ENCODE data around the gene SPHK1.

The SPHK1 gene

GRCh38 chr17:76381633-76382350 is 2.6 kb upstream of the SPHK1 start:
- H4K12ac ChIP-seq (ENCODE audit: low read depth, low read length), result no peak overlapping the region
- H3K27ac ChIP-seq (ENCODE audit: low read depth, low read length), result peak overlapping the region; percentile 97
- H3K9ac ChIP-seq (ENCODE audit: low read length), result no peak overlapping the region
- peak overlapping the region; percentile 61 for H2BK120ac ChIP-seq (ENCODE audit: insufficient read depth, low read length, poor library complexity)
- H3K27me3 ChIP-seq (ENCODE audit: insufficient read depth, low read length), result no peaks in the 10 kb centered on the region
- peaks cover 41% of the 10 kb centered on the region for H3K79me1 ChIP-seq (ENCODE audit: low read length)
- peak overlapping the region; percentile 93 for H3K4me2 ChIP-seq (ENCODE audit: low read length)
- peaks cover 3 to 4% of the 10 kb centered on the region in 2 experiments for H3K36me3 ChIP-seq (ENCODE audit: control insufficient read depth in 1 of 2, insufficient read depth in 2 of 2, low read length in 2 of 2)
- H4K91ac ChIP-seq (ENCODE audit: low read depth, low read length), result peak overlapping the region; percentile 45
- H3K79me2 ChIP-seq (ENCODE audit: control insufficient read depth, insufficient read depth, low read length, poor library complexity), result peaks cover 20% of the 10 kb centered on the region
- peaks cover 26 to 33% of the 10 kb centered on the region in 2 experiments for H3K4me1 ChIP-seq (ENCODE audit: control insufficient read depth in 1 of 2, insufficient read depth in 2 of 2, low read length in 2 of 2)
- no peak overlapping the region for H3K4ac ChIP-seq (ENCODE audit: low read depth, low read length)
- H3K23ac ChIP-seq (ENCODE audit: low read length), result no peak overlapping the region
- H3K14ac ChIP-seq (ENCODE audit: low read length), result peak overlapping the region; percentile 30
- H3K4me3 ChIP-seq (ENCODE audit: low read depth, low read length), result no peak overlapping the region
- WGBS (ENCODE audit: extremely low coverage, insufficient coverage, insufficient read length), result no CpG with 5 or more reads among the region's 19 CpGs
- H2AK5ac ChIP-seq (ENCODE audit: low read length), result no peak overlapping the region
- H2AFZ ChIP-seq (ENCODE audit: insufficient read depth, low read length, poor library complexity), result peak overlapping the region; percentile 3
- peak overlapping the region; percentile 30 for H3K18ac ChIP-seq (ENCODE audit: low read length)
- peak overlapping the region; percentile 41 for H2BK5ac ChIP-seq (ENCODE audit: low read depth, low read length, poor library complexity)
- no peak for DNase-seq
- H2BK12ac ChIP-seq (ENCODE audit: low read length), result peak overlapping the region; percentile 21
- peak overlapping the region; percentile 62 for H4K8ac ChIP-seq (ENCODE audit: low read depth, low read length)
- no peaks in the 10 kb centered on the region for H3K9me3 ChIP-seq (ENCODE audit: insufficient read depth, low read depth, low read length)

DNA sequence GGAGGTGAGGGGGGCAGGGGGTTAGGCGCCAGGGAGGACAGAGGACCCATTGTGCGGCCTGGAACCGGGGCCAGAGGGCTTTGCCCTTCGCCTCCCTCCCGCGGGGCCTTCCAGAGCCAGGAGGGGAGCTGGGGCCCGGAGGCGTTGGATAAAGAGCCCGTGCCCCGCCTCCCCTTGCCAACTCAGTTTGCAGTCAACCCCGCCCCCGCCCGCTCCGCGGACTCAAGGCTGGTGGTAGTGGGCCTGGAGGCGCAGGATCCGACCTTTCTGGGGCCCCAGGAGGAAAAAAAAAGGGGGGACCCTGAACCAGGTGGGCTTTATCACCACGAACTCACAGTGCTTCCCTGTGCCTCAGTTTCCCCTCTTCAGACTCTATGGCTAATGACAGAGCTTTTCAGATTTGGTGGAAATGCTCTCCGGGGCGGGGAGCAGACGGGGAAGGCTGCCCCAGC is 2.0 kb upstream of the SPHK1 start:
- Histone ChIP-seq H2BK12ac (ENCODE audit: low read length) (peak overlapping the region; percentile 78), H3K18ac (ENCODE audit: low read length) (peak overlapping the region; percentile 94), H2BK5ac (ENCODE audit: low read depth, low read length, poor library complexity) (peak overlapping the region; percentile 70), H4K91ac (ENCODE audit: low read depth, low read length) (peak overlapping the region; percentile 93), H3K27ac (ENCODE audit: low read depth, low read length) (peak overlapping the region; percentile 97), H3K4me1 (ENCODE audit: control insufficient read depth in 1 of 2, insufficient read depth in 2 of 2, low read length in 2 of 2) (peaks cover 26 to 33% of the 10 kb centered on the region in 2 experiments), H3K27me3 (ENCODE audit: insufficient read depth, low read length) (no peaks in the 10 kb centered on the region), H3K79me1 (ENCODE audit: low read length) (peaks cover 41% of the 10 kb centered on the region), H3K4me3 (ENCODE audit: low read depth, low read length) (peak overlapping the region; percentile 76), H3K9ac (ENCODE audit: low read length) (peak overlapping the region; percentile 80), H3K14ac (ENCODE audit: low read length) (peak overlapping the region; percentile 83), H3K4ac (ENCODE audit: low read depth, low read length) (peak overlapping the region; percentile 19), H3K9me3 (ENCODE audit: insufficient read depth, low read depth, low read length) (no peaks in the 10 kb centered on the region), H3K23ac (ENCODE audit: low read length) (no peak overlapping the region), H2AFZ (ENCODE audit: insufficient read depth, low read length, poor library complexity) (peak overlapping the region; percentile 69), H4K8ac (ENCODE audit: low read depth, low read length) (peak overlapping the region; percentile 62), H4K12ac (ENCODE audit: low read depth, low read length) (peak overlapping the region; percentile 68), H3K4me2 (ENCODE audit: low read length) (peak overlapping the region; percentile 93), H3K36me3 (ENCODE audit: control insufficient read depth in 1 of 2, insufficient read depth in 2 of 2, low read length in 2 of 2) (peaks cover 9 to 10% of the 10 kb centered on the region in 2 experiments), H2AK5ac (ENCODE audit: low read length) (peak overlapping the region; percentile 60), H2BK120ac (ENCODE audit: insufficient read depth, low read length, poor library complexity) (peak overlapping the region; percentile 94), H3K79me2 (ENCODE audit: control insufficient read depth, insufficient read depth, low read length, poor library complexity) (peaks cover 20% of the 10 kb centered on the region)
- WGBS (ENCODE audit: extremely low coverage, insufficient coverage, insufficient read length), result no CpG with 5 or more reads among the region's 21 CpGs
- DNase-seq, result peak; percentile 80 to 84

DNA sequence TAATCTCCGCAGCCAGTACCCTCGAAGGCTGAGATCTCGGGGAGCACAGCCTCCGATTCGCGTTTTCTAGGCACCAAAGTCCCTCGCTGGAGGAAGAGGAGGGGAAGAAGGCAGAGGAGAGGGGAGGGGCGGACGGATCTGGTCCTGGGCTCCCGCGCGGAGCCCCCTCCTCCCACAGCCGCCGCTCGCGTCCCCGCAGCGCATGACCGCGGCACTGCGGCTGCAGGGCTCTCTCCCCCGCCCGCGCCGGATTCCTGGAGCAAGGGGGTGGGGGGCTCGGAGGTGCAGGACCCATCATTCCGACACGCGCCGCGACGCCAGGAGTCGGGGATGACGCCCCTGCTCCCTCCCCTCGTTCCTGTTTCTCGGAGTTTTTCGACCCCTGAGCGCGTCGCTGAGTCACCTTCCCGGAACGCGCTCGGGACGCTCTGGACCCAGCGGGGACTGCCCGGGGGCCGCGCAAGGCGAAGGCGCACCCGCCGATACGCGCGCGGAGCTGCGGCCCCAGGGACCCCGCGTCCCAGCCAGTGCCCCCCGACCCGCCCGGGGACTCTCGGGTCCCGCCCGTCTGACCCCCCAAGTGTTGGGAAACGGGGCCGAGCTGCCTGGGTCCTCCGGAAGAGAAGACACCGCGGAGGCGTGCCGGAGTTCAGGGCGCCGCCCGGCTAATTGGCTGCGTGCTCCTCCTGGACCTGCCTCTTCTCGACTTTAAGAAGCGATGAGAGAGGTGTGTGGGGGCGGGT is 1.4 kb upstream of the SPHK1 start:
- H3K36me3 ChIP-seq (ENCODE audit: control insufficient read depth in 1 of 2, insufficient read depth in 2 of 2, low read length in 2 of 2), result peaks cover 12% of the 10 kb centered on the region in 2 experiments
- H3K79me2 ChIP-seq (ENCODE audit: control insufficient read depth, insufficient read depth, low read length, poor library complexity), result peaks cover 20% of the 10 kb centered on the region
- H2BK5ac ChIP-seq (ENCODE audit: low read depth, low read length, poor library complexity), result peak overlapping the region; percentile 70
- H3K23ac ChIP-seq (ENCODE audit: low read length), result no peak overlapping the region
- WGBS (ENCODE audit: extremely low coverage, insufficient coverage, insufficient read length), result no CpG with 5 or more reads among the region's 80 CpGs
- H4K12ac ChIP-seq (ENCODE audit: low read depth, low read length), result peak overlapping the region; percentile 68
- H4K8ac ChIP-seq (ENCODE audit: low read depth, low read length), result peak overlapping the region; percentile 62
- H4K91ac ChIP-seq (ENCODE audit: low read depth, low read length), result peak overlapping the region; percentile 93
- H3K9me3 ChIP-seq (ENCODE audit: insufficient read depth, low read depth, low read length), result no peaks in the 10 kb centered on the region
- H3K4ac ChIP-seq (ENCODE audit: low read depth, low read length), result peak overlapping the region; percentile 19
- H2BK120ac ChIP-seq (ENCODE audit: insufficient read depth, low read length, poor library complexity), result peak overlapping the region; percentile 94
- H3K18ac ChIP-seq (ENCODE audit: low read length), result peak overlapping the region; percentile 94
- no peaks in the 10 kb centered on the region for H3K27me3 ChIP-seq (ENCODE audit: insufficient read depth, low read length)
- H2AFZ ChIP-seq (ENCODE audit: insufficient read depth, low read length, poor library complexity), result peak overlapping the region; percentile 69
- peak; percentile 71 to 83 for DNase-seq
- peak overlapping the region; percentile 76 for H3K4me3 ChIP-seq (ENCODE audit: low read depth, low read length)
- H3K14ac ChIP-seq (ENCODE audit: low read length), result peak overlapping the region; percentile 83
- H3K4me2 ChIP-seq (ENCODE audit: low read length), result peak overlapping the region; percentile 93
- peaks cover 41% of the 10 kb centered on the region for H3K79me1 ChIP-seq (ENCODE audit: low read length)
- peak overlapping the region; percentile 60 for H2AK5ac ChIP-seq (ENCODE audit: low read length)
- peak overlapping the region; percentile 97 for H3K27ac ChIP-seq (ENCODE audit: low read depth, low read length)
- peak overlapping the region; percentile 78 for H2BK12ac ChIP-seq (ENCODE audit: low read length)
- peak overlapping the region; percentile 80 for H3K9ac ChIP-seq (ENCODE audit: low read length)
- H3K4me1 ChIP-seq (ENCODE audit: control insufficient read depth in 1 of 2, insufficient read depth in 2 of 2, low read length in 2 of 2), result peaks cover 26 to 33% of the 10 kb centered on the region in 2 experiments

DNA sequence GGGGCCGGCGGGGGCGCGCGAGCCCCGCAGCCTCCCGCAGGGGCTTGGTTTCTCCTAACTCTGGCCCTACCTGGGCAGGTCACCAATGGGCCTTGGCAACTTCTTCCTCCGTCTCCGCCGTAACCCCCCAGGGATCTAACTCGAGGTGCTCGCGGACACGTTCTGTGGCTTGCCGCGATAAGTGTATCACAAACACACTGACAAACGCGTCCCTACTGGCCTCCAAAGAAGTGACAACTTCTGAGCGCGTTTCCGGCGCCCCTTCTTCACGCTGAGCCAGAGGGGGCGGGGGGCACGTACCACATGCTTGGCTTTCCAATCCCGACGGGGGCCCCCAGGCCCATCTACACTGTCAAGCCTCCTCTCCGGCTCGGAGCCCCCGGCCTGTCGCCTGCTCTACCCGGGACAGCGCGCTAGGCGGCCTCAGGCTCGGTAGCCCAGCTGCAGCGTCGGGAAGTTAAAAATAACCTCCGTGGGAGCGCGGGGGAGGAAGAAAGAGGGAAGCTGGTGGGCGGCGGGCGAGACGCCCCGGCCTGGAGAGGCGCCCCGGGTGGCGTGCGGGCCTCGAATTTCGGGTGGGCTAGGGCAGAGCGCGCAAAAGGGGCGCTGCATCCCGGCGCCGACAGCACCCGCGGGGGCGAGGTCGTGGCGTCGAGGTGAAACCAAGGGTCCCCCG is 725 bp upstream of the SPHK1 start:
- H3K18ac ChIP-seq (ENCODE audit: low read length), result peak overlapping the region; percentile 87
- H3K14ac ChIP-seq (ENCODE audit: low read length), result peak overlapping the region; percentile 78
- H2BK12ac ChIP-seq (ENCODE audit: low read length), result peak overlapping the region; percentile 70
- peak overlapping the region; percentile 76 for H3K4me3 ChIP-seq (ENCODE audit: low read depth, low read length)
- H3K27ac ChIP-seq (ENCODE audit: low read depth, low read length), result peak overlapping the region; percentile 97
- no CpG with 5 or more reads among the region's 65 CpGs for WGBS (ENCODE audit: extremely low coverage, insufficient coverage, insufficient read length)
- H3K79me2 ChIP-seq (ENCODE audit: control insufficient read depth, insufficient read depth, low read length, poor library complexity), result peaks cover 20% of the 10 kb centered on the region
- peaks cover 12 to 13% of the 10 kb centered on the region in 2 experiments for H3K36me3 ChIP-seq (ENCODE audit: control insufficient read depth in 1 of 2, insufficient read depth in 2 of 2, low read length in 2 of 2)
- H2AFZ ChIP-seq (ENCODE audit: insufficient read depth, low read length, poor library complexity), result peak overlapping the region; percentile 61
- H3K4ac ChIP-seq (ENCODE audit: low read depth, low read length), result peak overlapping the region; percentile 54
- no peak overlapping the region for H3K23ac ChIP-seq (ENCODE audit: low read length)
- H3K27me3 ChIP-seq (ENCODE audit: insufficient read depth, low read length), result no peaks in the 10 kb centered on the region
- H3K9me3 ChIP-seq (ENCODE audit: insufficient read depth, low read depth, low read length), result no peaks in the 10 kb centered on the region
- H3K79me1 ChIP-seq (ENCODE audit: low read length), result peaks cover 41% of the 10 kb centered on the region
- peak overlapping the region; percentile 84 for H3K9ac ChIP-seq (ENCODE audit: low read length)
- peak overlapping the region; percentile 77 for H4K8ac ChIP-seq (ENCODE audit: low read depth, low read length)
- H3K4me2 ChIP-seq (ENCODE audit: low read length), result peak overlapping the region; percentile 93
- peak; percentile 53 to 72 for DNase-seq
- H2AK5ac ChIP-seq (ENCODE audit: low read length), result peak overlapping the region; percentile 69
- H4K12ac ChIP-seq (ENCODE audit: low read depth, low read length), result peak overlapping the region; percentile 60
- H2BK120ac ChIP-seq (ENCODE audit: insufficient read depth, low read length, poor library complexity), result peak overlapping the region; percentile 69
- H4K91ac ChIP-seq (ENCODE audit: low read depth, low read length), result peak overlapping the region; percentile 93
- peak overlapping the region; percentile 76 for H2BK5ac ChIP-seq (ENCODE audit: low read depth, low read length, poor library complexity)
- peaks cover 26 to 33% of the 10 kb centered on the region in 2 experiments for H3K4me1 ChIP-seq (ENCODE audit: control insufficient read depth in 1 of 2, insufficient read depth in 2 of 2, low read length in 2 of 2)

Measured in trophoblast cell (in vitro differentiated cells and primary cell).